H1 (cell line): ENCODE results near the gene GP9. TPM values are rescaled to one million over a fixed set of nuclear protein-coding genes. Genes with fewer than 3 reads are reported as not detected.

Experiments
- CTCF ChIA-PET: fragments of 300-600 bp; sonication (Branson Sonifier 250); formaldehyde crosslinking; loops from one replicate; lab custom pipeline; 2021; ENCODE audit not compliant: partially characterized antibody; lab: Charles Lee
- POLR2A ChIA-PET: fragments of 300-600 bp; sonication (Branson Sonifier 250); formaldehyde crosslinking; loops from one replicate; lab custom pipeline; 2021; ENCODE audit warnings: inconsistent platforms; ENCODE audit not compliant: partially characterized antibody; lab: Charles Lee
- DNase-seq, 2 experiments: peaks; one replicate each; pipeline versions ENCODE4 v3.0.0 to v3.0.0-alpha.2; 2010 to 2022; ENCODE audit warnings: low spot score in 2 of 2, low read depth in 1 of 2, mixed read lengths in 1 of 2
- FAIRE-seq: peaks from 2 replicates; lab custom pipeline; 2011; peaks lifted over from hg19 to GRCh38; lab: Jason Lieb, UNC
- H2AFZ ChIP-seq: 2 replicates; pipeline ENCODE4 v1.8.1; 2012; ENCODE audit warnings: low read length, inconsistent platforms
- H2AK5ac ChIP-seq: 2 replicates; pipeline ENCODE4 v1.6.1; 2013; ENCODE audit warnings: low read depth, low read length
- H2BK120ac ChIP-seq: replicated peaks from 2 replicates; pipeline ENCODE3; 2013; ENCODE audit warnings: low read depth, low read length, inconsistent platforms
- H2BK12ac ChIP-seq: 2 replicates; pipeline ENCODE4 v1.6.1; 2013; ENCODE audit warnings: low read depth, low read length
- H2BK15ac ChIP-seq: 2 replicates; pipeline ENCODE4 v1.6.1; 2013; ENCODE audit warnings: low read length
- H2BK20ac ChIP-seq: 2 replicates; pipeline ENCODE4 v1.6.1; 2013; ENCODE audit warnings: low read length
- H2BK5ac ChIP-seq: 2 replicates; pipeline ENCODE4 v1.6.1; 2013; ENCODE audit warnings: low read depth, low read length
- H3K14ac ChIP-seq: 2 replicates; pipeline ENCODE4 v1.6.1; 2013; ENCODE audit warnings: inconsistent platforms; ENCODE audit not compliant: insufficient read length
- H3K18ac ChIP-seq: 2 replicates; pipeline ENCODE4 v1.6.1; 2013; ENCODE audit warnings: low read length; ENCODE audit errors: extremely low read depth
- H3K23ac ChIP-seq: 2 replicates; pipeline ENCODE4 v1.6.1; 2013; ENCODE audit warnings: inconsistent platforms; ENCODE audit not compliant: insufficient read length
- H3K23me2 ChIP-seq: 2 replicates; pipeline ENCODE4 v1.6.1; 2013; ENCODE audit warnings: low read depth, low read length
- H3K27ac ChIP-seq: 2 replicates; pipeline ENCODE4 v1.6.1; 2011; ENCODE audit warnings: low read depth, low read length, inconsistent platforms
- H3K27me3 ChIP-seq, 4 experiments: replicated peaks in 1 of 4; 1 replicate in 1 of 4; 2 replicates in 3 of 4; pipeline versions ENCODE4 v1.6.1 to v1.8.1; 2011 to 2013; ENCODE audit warnings: low read length in 3 of 4, mild to moderate bottlenecking in 3 of 4, inconsistent platforms in 2 of 4, mixed read lengths in 2 of 4, moderate library complexity in 1 of 4; ENCODE audit not compliant: control insufficient read depth in 3 of 4, insufficient read depth in 3 of 4; ENCODE audit errors: extremely low read depth in 1 of 4
- H3K36me3 ChIP-seq, 4 experiments: 2 replicates each; pipeline versions ENCODE4 v1.6.1 to v1.8.1; 2011 to 2013; ENCODE audit warnings: mild to moderate bottlenecking in 4 of 4, low read length in 3 of 4, moderate library complexity in 2 of 4, control low read depth in 1 of 4, inconsistent platforms in 1 of 4; ENCODE audit not compliant: insufficient read depth in 4 of 4, control insufficient read depth in 2 of 4
- H3K4ac ChIP-seq: replicated peaks from 2 replicates; pipeline ENCODE3; 2013; ENCODE audit warnings: low read length, low read depth, mixed read lengths, inconsistent platforms; ENCODE audit not compliant: insufficient read length
- H3K4me1 ChIP-seq, 4 experiments: replicated peaks in 1 of 4; 1 replicate in 1 of 4; 2 replicates in 3 of 4; pipeline versions ENCODE4 v1.6.1 to v1.8.1; 2011 to 2013; ENCODE audit warnings: low read length in 3 of 4, inconsistent platforms in 2 of 4, mixed read lengths in 1 of 4; ENCODE audit not compliant: insufficient read depth in 4 of 4, control insufficient read depth in 3 of 4
- H3K4me2 ChIP-seq, 2 experiments: 2 replicates each; pipeline versions ENCODE4 v1.6.1 to v1.8.1; 2011 to 2013; ENCODE audit warnings: low read depth in 2 of 2, low read length in 2 of 2, control low read depth in 1 of 2, inconsistent platforms in 1 of 2, mild to moderate bottlenecking in 1 of 2; ENCODE audit not compliant: insufficient read depth in 1 of 2
- H3K4me3 ChIP-seq, 4 experiments: fragments of 200-600, 300-600 bp in 1 of 4; sonication (generic), shearing (Covaris generic), sonication (Bioruptor Twin) in 1 of 4; 2 replicates each; pipeline versions ENCODE4 v1.5.1 to v1.8.1; 2011 to 2016; ENCODE audit warnings: low read length in 4 of 4, low read depth in 3 of 4, control low read depth in 2 of 4, inconsistent platforms in 2 of 4, mild to moderate bottlenecking in 2 of 4, mixed read lengths in 1 of 4, moderate library complexity in 1 of 4; ENCODE audit not compliant: insufficient read depth in 2 of 4; ENCODE audit errors: extremely low read depth in 1 of 4
- H3K56ac ChIP-seq: replicated peaks from 2 replicates; pipeline ENCODE3; 2013; ENCODE audit warnings: low read depth, mild to moderate bottlenecking, mixed read lengths, low read length, inconsistent platforms; ENCODE audit not compliant: insufficient read length
- H3K79me1 ChIP-seq: 2 replicates; pipeline ENCODE4 v1.6.1; 2013; ENCODE audit warnings: low read depth, low read length, control low read depth
- H3K79me2 ChIP-seq, 2 experiments: 2 replicates each; pipeline versions ENCODE4 v1.6.1 to v1.8.1; 2012 to 2013; ENCODE audit warnings: low read length in 2 of 2, mild to moderate bottlenecking in 2 of 2, inconsistent platforms in 1 of 2; ENCODE audit not compliant: insufficient read depth in 2 of 2, control insufficient read depth in 1 of 2
- H3K9ac ChIP-seq, 4 experiments: replicated peaks in 1 of 4; 1 replicate in 1 of 4; 2 replicates in 3 of 4; pipeline versions ENCODE4 v1.6.1 to v1.8.1; 2011 to 2013; ENCODE audit warnings: low read depth in 3 of 4, low read length in 3 of 4, control low read depth in 2 of 4, mild to moderate bottlenecking in 2 of 4, moderate library complexity in 2 of 4, inconsistent platforms in 1 of 4; ENCODE audit errors: extremely low read depth in 1 of 4
- H3K9me3 ChIP-seq, 2 experiments: 2 replicates each; pipeline versions ENCODE4 v1.6.1 to v1.8.1; 2012 to 2013; ENCODE audit warnings: mild to moderate bottlenecking in 2 of 2, moderate library complexity in 2 of 2, control low read depth in 1 of 2, inconsistent platforms in 1 of 2, low read depth in 1 of 2, low read length in 1 of 2, mixed read lengths in 1 of 2; ENCODE audit not compliant: insufficient read depth in 2 of 2
- H4K20me1 ChIP-seq, 2 experiments: replicated peaks in 1 of 2; 2 replicates each; pipeline versions ENCODE3 to v1.8.1; 2011 to 2013; ENCODE audit warnings: inconsistent platforms in 2 of 2, low read length in 2 of 2, mild to moderate bottlenecking in 1 of 2; ENCODE audit not compliant: insufficient read depth in 2 of 2, control insufficient read depth in 1 of 2
- H4K5ac ChIP-seq: 2 replicates; pipeline ENCODE4 v1.6.1; 2013; ENCODE audit warnings: low read length, low read depth, mixed read lengths, inconsistent platforms; ENCODE audit not compliant: insufficient read length
- H4K8ac ChIP-seq: 2 replicates; pipeline ENCODE4 v1.8.0; 2013; ENCODE audit warnings: mild to moderate bottlenecking, moderate library complexity, low read length, inconsistent platforms; ENCODE audit not compliant: insufficient read depth; ENCODE audit errors: extremely low read depth
- H4K91ac ChIP-seq: replicated peaks from 2 replicates; pipeline ENCODE3; 2013; ENCODE audit warnings: low read length, mixed read lengths, inconsistent platforms; ENCODE audit not compliant: insufficient read length
- ASH2L ChIP-seq: fragments of 200-600, 300-600 bp; sonication (generic); IDR thresholded peaks from one replicate; pipeline ENCODE4 v1.7.1; 2017; ENCODE audit warnings: low read length
- BACH1 ChIP-seq: IDR thresholded peaks from 2 replicates; pipeline ENCODE4 v1.6.1; 2012; ENCODE audit warnings: low read length, improper control_type of control experiment
- CBX5 ChIP-seq: fragments of 300-800, 300-1000 bp; sonication (generic); IDR thresholded peaks from 2 replicates; pipeline ENCODE4 v1.7.1; 2016; ENCODE audit warnings: antibody characterized with exemption, low read length, low read depth
- EZH2 ChIP-seq: fragments of 200-600 bp; sonication (generic); IDR thresholded peaks from 2 replicates; pipeline ENCODE4 v1.7.1; 2012; ENCODE audit warnings: low read depth, mild to moderate bottlenecking, moderate library complexity, low read length, inconsistent platforms; ENCODE audit not compliant: severe bottlenecking
- HDAC2 ChIP-seq, 2 experiments: fragments of 300-600 bp in 1 of 2; sonication (generic) in 1 of 2; IDR thresholded peaks; 2 replicates each; pipeline ENCODE4 v1.6.1; 2011 to 2012; ENCODE audit warnings: low read depth in 2 of 2, low read length in 2 of 2, mild to moderate bottlenecking in 2 of 2, moderate library complexity in 2 of 2, borderline replicate concordance in 1 of 2, inconsistent platforms in 1 of 2
- JUN ChIP-seq: IDR thresholded peaks from 2 replicates; pipeline ENCODE4 v1.6.1; 2011; ENCODE audit warnings: low read depth, mild to moderate bottlenecking, improper control_type of control experiment, low read length
- JUND ChIP-seq: IDR thresholded peaks from 2 replicates; pipeline ENCODE4 v1.6.1; 2011; ENCODE audit warnings: mild to moderate bottlenecking, improper control_type of control experiment, low read length
- SUZ12 ChIP-seq: fragments of 200-600 bp; sonication (generic); IDR thresholded peaks from 2 replicates; pipeline ENCODE4 v1.6.1; 2012; ENCODE audit warnings: mild to moderate bottlenecking, inconsistent platforms, low read length, moderate library complexity, mixed read lengths
- WGBS, 2 experiments: shearing (Covaris generic) in 1 of 2; methylation state at CpG; one replicate each; pipeline versions ENCODE4 v1.1.6 to v1.1.7; 2013 to 2015; ENCODE audit warnings: low lambda C conversion rate in 2 of 2, mixed read lengths in 2 of 2, inconsistent platforms in 1 of 2, low coverage in 1 of 2, missing lambda C conversion rate in 1 of 2; ENCODE audit not compliant: insufficient replicate concordance in 2 of 2, insufficient coverage in 1 of 2, insufficient read length in 1 of 2; ENCODE audit errors: extremely low coverage in 1 of 2, missing lambda C conversion rate in 1 of 2; 5-methylcytosine and 5-hydroxymethylcytosine counted together
- polyA plus RNA-seq, 7 experiments: library from polyadenylated mRNA; depleted of rRNA in 3 of 7; stranded (reverse) in 5 of 7; unstranded in 2 of 7; fragments of >200 nt in 5 of 7; fragments of 200-250 nt in 2 of 7; gene quantifications; 1 replicate in 5 of 7; 2 replicates in 1 of 7; 4 replicates in 1 of 7; pipeline versions ENCODE4 v1.2.1 to v1.2.3, GENCODE V29; 2011 to 2013; ENCODE audit warnings: missing spikeins in 2 of 7, mixed read lengths in 2 of 7
- total RNA-seq: library from RNA; stranded (reverse); fragmentation: NEBNext Ultra II Directional; extraction: Animal tissue kit (Norgen Biotek cat#: 25700); gene quantifications from 2 replicates; pipeline ENCODE4 v1.2.1, GENCODE V29; 2021
- TF ChIP-seq, protein P1 (sequence below): IDR thresholded peaks from 2 replicates; pipeline ENCODE4 v1.6.1; 2011; ENCODE audit warnings: low read depth, mild to moderate bottlenecking, low read length; ENCODE audit not compliant: insufficient read depth
- TF ChIP-seq, protein P2 (sequence below): IDR thresholded peaks from 2 replicates; pipeline ENCODE4 v1.6.1; 2012; ENCODE audit warnings: low read length, inconsistent platforms

GP9 gene
- total and polyA plus RNA-seq, 2 of the 8 experiments (the other 6 are each of a cell fraction or from before 2014, with no cell fraction given), result not detected

DNA sequence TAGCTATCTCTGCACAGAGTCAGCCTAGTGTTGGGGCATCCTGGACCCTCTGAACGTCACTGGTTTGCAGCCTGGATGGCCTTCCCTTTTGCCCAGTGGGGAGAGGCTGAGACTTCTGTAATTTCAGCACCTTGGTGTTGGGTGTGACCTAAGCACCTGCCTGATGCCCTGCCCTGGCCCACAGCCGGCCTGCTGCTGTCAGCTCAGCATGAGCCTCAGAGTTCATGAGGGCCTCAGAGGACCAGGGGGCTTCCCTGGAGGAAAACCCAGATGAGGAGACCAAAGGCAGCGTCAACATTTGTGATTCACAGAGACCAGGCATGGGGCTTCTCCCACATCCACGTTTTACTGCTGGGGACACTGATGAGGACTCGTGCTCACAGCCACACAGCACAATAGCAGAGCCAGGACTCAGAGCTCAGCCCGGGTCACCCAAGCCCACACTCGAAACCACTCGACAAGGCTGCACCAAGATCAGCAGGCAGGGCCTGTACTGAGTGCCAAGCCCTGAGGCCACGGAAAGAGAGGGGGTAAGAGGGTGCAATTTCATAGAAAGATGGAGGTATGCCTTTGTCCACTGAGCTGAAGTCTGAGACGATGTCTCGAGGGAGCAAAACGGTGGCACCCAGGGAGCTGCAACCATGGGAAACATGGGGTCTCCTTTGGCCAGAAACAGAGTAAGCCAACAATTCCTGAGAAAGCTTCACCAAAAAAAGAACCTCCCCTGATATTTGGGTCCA lies 9.9 kb upstream of the GP9 start:
- no peaks in the 10 kb centered on the region for H3K36me3 ChIP-seq
- no peak overlapping the region for H2BK20ac ChIP-seq
- no peak overlapping the region for H2BK120ac ChIP-seq
- peaks cover 0 to 4% (median 0%) of the 10 kb centered on the region in 4 experiments; a peak in 2 of 7 replicates for H3K27me3 ChIP-seq
- no peak overlapping the region for H4K91ac ChIP-seq
- no peak overlapping the region for H3K23ac ChIP-seq
- no peak overlapping the region for H3K4me2 ChIP-seq
- no peak for FAIRE-seq
- H2BK12ac ChIP-seq, result no peak overlapping the region
- no peaks in the 10 kb centered on the region for H3K4me1 ChIP-seq
- H3K18ac ChIP-seq, result no peak overlapping the region
- no peaks in the 10 kb centered on the region for H3K79me2 ChIP-seq
- no peaks in the 10 kb centered on the region for H3K79me1 ChIP-seq
- H3K14ac ChIP-seq, result no peak overlapping the region
- H3K56ac ChIP-seq, result no peak overlapping the region
- no peak overlapping the region for H2BK5ac ChIP-seq
- H3K4me3 ChIP-seq, result no peak overlapping the region
- CTCF ChIA-PET, result interaction anchor here (0.6 to 14.0 kb wide), 13 partner anchors 11 to 196 kb away, joined by 3 to 210 read pairs (median 23); no protein-coding TSS in a partner anchor
- no peak overlapping the region for H2AFZ ChIP-seq
- H2BK15ac ChIP-seq, result no peak overlapping the region
- POLR2A ChIA-PET, result interaction anchor here (1.0 to 1.2 kb wide), 2 partner anchors 18 to 57 kb away, joined by 3 to 4 read pairs; partner anchors contain the start of gene CFAP92
- no peak overlapping the region for H4K5ac ChIP-seq
- no peak overlapping the region for H3K27ac ChIP-seq
- H3K23me2 ChIP-seq, result no peaks in the 10 kb centered on the region
- no peak overlapping the region for H2AK5ac ChIP-seq
- no peak overlapping the region for H3K4ac ChIP-seq
- DNase-seq, result no peak
- H3K9ac ChIP-seq, result no peak overlapping the region
- H4K8ac ChIP-seq, result no peak overlapping the region
- WGBS, 2 experiments, result 89% methylated on average over 12 of the region's 12 CpGs; no CpG with 5 or more reads in 1 of the 2 experiments
- H4K20me1 ChIP-seq, result no peaks in the 10 kb centered on the region
- H3K9me3 ChIP-seq, result peaks cover 4 to 7% of the 10 kb centered on the region in 2 experiments; a peak in 2 of 4 replicates
- TF ChIP-seq JUN, result no peak
- no peak for TF ChIP-seq HDAC2 (IDR thresholded peaks at IDR 0.05; ENCODE audit: borderline replicate concordance in 1 of 2, low read depth in 2 of 2, low read length in 2 of 2)
- no peak for TF ChIP-seq JUND
- TF ChIP-seq BACH1, result no peak
- no peak for TF ChIP-seq EZH2
- TF ChIP-seq, protein P1, sequence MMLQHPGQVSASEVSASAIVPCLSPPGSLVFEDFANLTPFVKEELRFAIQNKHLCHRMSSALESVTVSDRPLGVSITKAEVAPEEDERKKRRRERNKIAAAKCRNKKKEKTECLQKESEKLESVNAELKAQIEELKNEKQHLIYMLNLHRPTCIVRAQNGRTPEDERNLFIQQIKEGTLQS, result no peak
- TF ChIP-seq CBX5, result no peak
- TF ChIP-seq ASH2L, result no peak
- TF ChIP-seq SUZ12, result no peak
- TF ChIP-seq, protein P2, sequence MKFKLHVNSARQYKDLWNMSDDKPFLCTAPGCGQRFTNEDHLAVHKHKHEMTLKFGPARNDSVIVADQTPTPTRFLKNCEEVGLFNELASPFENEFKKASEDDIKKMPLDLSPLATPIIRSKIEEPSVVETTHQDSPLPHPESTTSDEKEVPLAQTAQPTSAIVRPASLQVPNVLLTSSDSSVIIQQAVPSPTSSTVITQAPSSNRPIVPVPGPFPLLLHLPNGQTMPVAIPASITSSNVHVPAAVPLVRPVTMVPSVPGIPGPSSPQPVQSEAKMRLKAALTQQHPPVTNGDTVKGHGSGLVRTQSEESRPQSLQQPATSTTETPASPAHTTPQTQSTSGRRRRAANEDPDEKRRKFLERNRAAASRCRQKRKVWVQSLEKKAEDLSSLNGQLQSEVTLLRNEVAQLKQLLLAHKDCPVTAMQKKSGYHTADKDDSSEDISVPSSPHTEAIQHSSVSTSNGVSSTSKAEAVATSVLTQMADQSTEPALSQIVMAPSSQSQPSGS, result no peak
